ENCODE data around the gene CEP120. TPM values are rescaled to one million over a fixed set of nuclear protein-coding genes. Genes with fewer than 3 reads are reported as not detected.

The CEP120 gene
- polyA plus RNA-seq, 2 of the 4 experiments (the other 2 are of a cell fraction) = 10.1 to 40.8 TPM

GRCh38 chr5:123429221-123429954, 6.2 kb upstream of the CEP120 start (continued):
- no peak for TF ChIP-seq RFX5 (IDR thresholded peaks at IDR 0.05)
- TF ChIP-seq EHMT2 (IDR thresholded peaks at IDR 0.05; ENCODE audit: low read depth) = no peak

GRCh38 chr5:123428521-123429220, 5.5 kb upstream of the CEP120 start:
- WGBS (ENCODE audit: missing lambda C conversion rate) = 70% methylated on average over 3 of the region's 3 CpGs
- Histone ChIP-seq H3K4me2 (no peak overlapping the region), H3K4me1 (peaks cover 16% of the 10 kb centered on the region), H3K9me3 (no peaks in the 10 kb centered on the region), H3K27ac (peak overlapping the region; percentile 74 to 88; a peak in 5 of 6 replicates), H3K4me3 (no peak overlapping the region)
- TF ChIP-seq HMGXB4 (CRISPR knock-in tag; IDR thresholded peaks at IDR 0.05; ENCODE audit: borderline replicate concordance) = no peak
- TF ChIP-seq CEBPB (IDR thresholded peaks at IDR 0.05) = 0 out of 4 replicates have a peak, but pooled peaks of 1 of the 2 experiments have one; percentile 10
- ChIA-PET CTCF (no interaction called here), POLR2A (interaction anchor here (1.8 kb wide), 1 partner anchor 83 kb away, joined by 8 read pairs; the partner anchor contains the start of gene CSNK1G3)
- FAIRE-seq (no peak), ATAC-seq (no peak), DNase-seq (ENCODE audit: low read depth in 1 of 2, low spot score in 1 of 2) (no peak)

GRCh38 chr5:123427281-123427680, 4.1 kb upstream of the CEP120 start:
- DNase-seq (ENCODE audit: low read depth in 1 of 2, low spot score in 1 of 2) (no peak), ATAC-seq (no peak), FAIRE-seq (no peak)
- Histone ChIP-seq H3K4me2 (no peak overlapping the region), H3K4me1 (peaks cover 16% of the 10 kb centered on the region), H3K27ac (no peak overlapping the region), H3K4me3 (no peak overlapping the region), H3K9me3 (no peaks in the 10 kb centered on the region)
- ChIA-PET CTCF (no interaction called here), POLR2A (interaction anchor here (0.7 kb wide), 1 partner anchor 15 kb away, joined by 3 read pairs; no protein-coding TSS in a partner anchor)
- TF ChIP-seq REST (IDR thresholded peaks at IDR 0.05) (no peak), EP300 (IDR thresholded peaks at IDR 0.05) (no peak), ZSCAN20 (CRISPR knock-in tag; IDR thresholded peaks at IDR 0.05) (no peak), HES2 (IDR thresholded peaks at IDR 0.05) (no peak), CHD4 (IDR thresholded peaks at IDR 0.05; ENCODE audit: borderline replicate concordance) (no peak), SREBF2 (IDR thresholded peaks at IDR 0.05) (no peak)
- 61% methylated on average over 2 of the region's 2 CpGs for WGBS (ENCODE audit: missing lambda C conversion rate)

- peaks cover 29% of the 10 kb centered on the region for H3K4me1 ChIP-seq
- H3K9me3 ChIP-seq = no peaks in the 10 kb centered on the region
- no peak overlapping the region for H3K4me3 ChIP-seq
- WGBS (ENCODE audit: missing lambda C conversion rate) = 74% methylated on average over 4 of the region's 4 CpGs
- TF ChIP-seq KDM1A (IDR thresholded peaks at IDR 0.05; ENCODE audit: low read depth) (no peak), HES2 (IDR thresholded peaks at IDR 0.05) (no peak)
- no peak for FAIRE-seq
- ChIA-PET CTCF (no interaction called here), POLR2A (no interaction called here)
- no peak overlapping the region for H3K27ac ChIP-seq
- no peak for ATAC-seq
- no peak for DNase-seq (ENCODE audit: low read depth in 1 of 2, low spot score in 1 of 2)
- H3K4me2 ChIP-seq = no peak overlapping the region
These were observed 2.2 kb upstream of the CEP120 start for GRCh38 chr5:123425431-123425830.
